Neuron (in vitro differentiated cells): ENCODE data around the gene TNIK.

ENCODE experiments used
- H2AFZ ChIP-seq: one replicate; pipeline ENCODE4 v1.6.1; 2013; ENCODE audit warnings: low read depth, mild to moderate bottlenecking, inconsistent platforms, low read length, moderate library complexity
- H3K27me3 ChIP-seq: one replicate; pipeline ENCODE4 v1.6.1; 2013; ENCODE audit warnings: low read length; ENCODE audit not compliant: insufficient read depth
- H3K36me3 ChIP-seq: one replicate; pipeline ENCODE4 v1.6.1; 2013; ENCODE audit warnings: low read length; ENCODE audit not compliant: insufficient read depth
- H3K4me1 ChIP-seq: one replicate; pipeline ENCODE4 v1.6.1; 2013; ENCODE audit warnings: low read length; ENCODE audit not compliant: insufficient read depth
- H3K4me3 ChIP-seq: 2 replicates; pipeline ENCODE4 v1.5.1; 2013; ENCODE audit warnings: mild to moderate bottlenecking, low read length, moderate library complexity
- H3K9me3 ChIP-seq: one replicate; pipeline ENCODE4 v1.6.1; 2013; ENCODE audit warnings: low read length

TNIK gene

DNA sequence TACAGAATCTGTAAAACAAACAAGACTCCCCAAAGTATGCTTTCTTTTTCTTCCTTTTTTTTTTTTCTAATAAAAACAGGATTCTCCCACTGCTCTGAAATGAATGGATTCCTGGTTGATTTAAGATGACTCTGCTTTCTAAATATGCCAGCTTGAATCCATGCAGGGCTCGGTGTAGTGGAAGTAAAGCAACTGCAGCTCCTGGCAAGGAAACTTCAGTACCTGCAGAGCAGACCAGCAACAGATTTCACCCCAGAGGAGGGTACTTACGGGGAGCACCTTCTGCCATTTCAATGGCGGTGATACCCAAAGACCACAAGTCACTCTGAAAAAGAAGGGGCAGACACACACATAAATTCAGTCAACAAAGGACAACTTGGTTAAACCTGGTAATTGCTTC, 283.1 kb downstream of the TNIK start:
- Histone ChIP-seq H3K4me3 (no peak overlapping the region), H2AFZ (no peak overlapping the region), H3K27me3 (no peaks in the 10 kb centered on the region), H3K36me3 (peaks cover 2% of the 10 kb centered on the region), H3K9me3 (no peaks in the 10 kb centered on the region), H3K4me1 (peaks cover 6% of the 10 kb centered on the region)

- Histone ChIP-seq H3K4me1 (peaks cover 6% of the 10 kb centered on the region), H3K36me3 (peaks cover 2% of the 10 kb centered on the region), H3K4me3 (no peak overlapping the region), H2AFZ (no peak overlapping the region), H3K27me3 (no peaks in the 10 kb centered on the region), H3K9me3 (no peaks in the 10 kb centered on the region)
These were observed 283.8 kb downstream of the TNIK start for GRCh38 chr3:171176244-171176933.

- no peak overlapping the region for H2AFZ ChIP-seq
- no peak overlapping the region for H3K4me3 ChIP-seq
These were observed 284.4 kb downstream of the TNIK start for GRCh38 chr3:171175741-171176234.

DNA sequence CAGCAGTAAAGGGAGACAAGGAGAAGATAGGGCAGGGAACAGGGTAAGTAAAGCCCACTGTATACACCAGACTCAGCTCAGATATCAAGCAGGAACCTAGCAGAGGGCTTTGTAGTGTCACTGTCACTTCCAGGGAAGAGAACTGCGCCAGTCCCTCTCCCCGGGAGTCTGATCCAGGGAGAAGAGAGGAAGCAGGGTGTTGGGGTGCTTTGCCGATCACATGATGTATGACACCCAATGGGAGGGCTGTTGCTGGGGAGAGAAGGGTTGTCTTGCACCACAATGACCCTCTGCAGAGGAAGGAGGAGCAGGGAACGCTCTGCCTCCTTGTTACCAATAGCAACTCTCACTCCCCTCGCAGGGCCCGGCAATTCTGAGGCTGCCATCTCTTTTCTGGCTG, 286.5 kb downstream of the TNIK start:
- H3K36me3 ChIP-seq: peaks cover 2% of the 10 kb centered on the region
- no peak overlapping the region for H2AFZ ChIP-seq
- H3K4me3 ChIP-seq: no peak overlapping the region
- H3K4me1 ChIP-seq: peaks cover 6% of the 10 kb centered on the region
- H3K9me3 ChIP-seq: no peaks in the 10 kb centered on the region
- no peaks in the 10 kb centered on the region for H3K27me3 ChIP-seq

More at GRCh38 chr3:171175741-171176234, 284.4 kb downstream of the TNIK start:
- H3K27me3 ChIP-seq: no peaks in the 10 kb centered on the region
- no peaks in the 10 kb centered on the region for H3K9me3 ChIP-seq
- peaks cover 6% of the 10 kb centered on the region for H3K4me1 ChIP-seq
- H3K36me3 ChIP-seq: peaks cover 2% of the 10 kb centered on the region

GRCh38 chr3:171172070-171172469, 288.1 kb downstream of the TNIK start:
- no peak overlapping the region for H2AFZ ChIP-seq
- no peaks in the 10 kb centered on the region for H3K9me3 ChIP-seq
- no peaks in the 10 kb centered on the region for H3K27me3 ChIP-seq
- no peak overlapping the region for H3K4me3 ChIP-seq
- H3K36me3 ChIP-seq: peaks cover 2% of the 10 kb centered on the region
- H3K4me1 ChIP-seq: peaks cover 11% of the 10 kb centered on the region

DNA sequence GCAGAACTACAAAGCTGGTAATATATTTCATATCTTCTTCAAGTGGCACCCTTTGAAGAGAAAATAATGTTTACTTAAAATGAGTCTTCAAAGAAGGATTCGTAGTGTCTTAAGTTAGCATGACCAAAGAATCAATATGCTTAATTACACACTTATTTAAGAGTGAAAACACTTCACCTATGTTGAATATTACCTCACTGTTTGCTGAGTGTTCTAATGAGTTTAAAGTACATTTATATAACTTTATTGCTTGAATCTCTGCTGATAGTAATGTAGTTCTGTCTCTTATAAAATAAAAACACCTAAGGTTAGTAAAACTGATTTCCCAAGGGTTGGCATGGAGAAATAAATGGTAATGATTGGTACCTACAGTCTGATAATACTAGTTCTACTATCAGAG, 290.3 kb downstream of the TNIK start:
- Histone ChIP-seq H3K27me3 (no peaks in the 10 kb centered on the region), H3K36me3 (peaks cover 2% of the 10 kb centered on the region), H2AFZ (no peak overlapping the region), H3K4me1 (peaks cover 28% of the 10 kb centered on the region), H3K4me3 (no peak overlapping the region), H3K9me3 (no peaks in the 10 kb centered on the region)

- H3K27me3 ChIP-seq: no peaks in the 10 kb centered on the region
- H3K36me3 ChIP-seq: peaks cover 2% of the 10 kb centered on the region
- H3K4me1 ChIP-seq: peaks cover 28% of the 10 kb centered on the region
- H3K4me3 ChIP-seq: no peak overlapping the region
- no peaks in the 10 kb centered on the region for H3K9me3 ChIP-seq
- H2AFZ ChIP-seq: no peak overlapping the region
These were observed 290.8 kb downstream of the TNIK start for GRCh38 chr3:171169443-171169842.

- Histone ChIP-seq H2AFZ (no peak overlapping the region), H3K9me3 (no peaks in the 10 kb centered on the region), H3K4me1 (peaks cover 22% of the 10 kb centered on the region), H3K4me3 (no peak overlapping the region), H3K27me3 (no peaks in the 10 kb centered on the region), H3K36me3 (peaks cover 2% of the 10 kb centered on the region)
These were observed 291.7 kb downstream of the TNIK start for GRCh38 chr3:171168551-171168950.

DNA sequence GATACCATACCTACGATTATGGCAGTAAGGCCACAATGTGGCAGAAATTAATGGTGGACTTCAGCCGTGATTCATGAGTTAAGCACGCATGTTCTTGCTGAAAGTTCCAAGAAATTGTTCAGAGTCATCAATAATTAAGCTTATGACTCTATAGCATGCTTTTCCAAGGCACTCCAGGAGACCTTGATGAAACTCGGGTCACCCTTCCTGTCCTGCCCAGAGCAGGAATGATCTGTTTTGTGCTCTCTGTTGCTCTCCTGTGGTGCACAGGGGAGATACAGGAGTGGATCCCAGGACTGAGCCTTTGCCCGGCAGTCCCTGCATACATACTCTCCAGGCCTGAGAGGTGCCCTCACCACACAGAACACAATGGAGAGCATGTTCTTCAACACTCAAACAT, 292.1 kb downstream of the TNIK start:
- Histone ChIP-seq H3K4me1 (peaks cover 22% of the 10 kb centered on the region), H3K9me3 (peaks cover 3% of the 10 kb centered on the region), H3K27me3 (no peaks in the 10 kb centered on the region), H3K36me3 (peaks cover 3% of the 10 kb centered on the region), H3K4me3 (no peak overlapping the region), H2AFZ (no peak overlapping the region)

DNA sequence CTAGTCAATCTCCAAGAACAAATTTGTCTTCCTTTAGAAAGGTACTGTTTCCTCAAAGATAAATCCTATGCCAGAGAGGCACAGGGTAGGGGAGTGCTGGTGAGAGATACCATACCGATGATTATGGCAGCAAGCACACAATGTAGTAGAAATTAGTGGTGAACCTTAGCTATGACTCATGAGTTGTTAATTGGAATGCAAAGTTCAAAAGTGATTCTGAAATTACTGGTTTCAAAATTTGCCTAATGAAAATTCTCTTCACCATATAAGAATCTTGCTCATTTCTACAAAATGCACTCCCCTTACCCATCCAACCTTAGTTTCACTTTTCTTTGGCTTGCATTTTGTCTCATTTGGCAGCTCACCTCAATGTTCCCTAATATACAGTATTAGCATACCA, 294.2 kb downstream of the TNIK start:
- Histone ChIP-seq H3K27me3 (no peaks in the 10 kb centered on the region), H3K36me3 (peaks cover 4% of the 10 kb centered on the region), H3K4me1 (peaks cover 22% of the 10 kb centered on the region), H2AFZ (no peak overlapping the region), H3K4me3 (no peak overlapping the region), H3K9me3 (peaks cover 7% of the 10 kb centered on the region)

DNA sequence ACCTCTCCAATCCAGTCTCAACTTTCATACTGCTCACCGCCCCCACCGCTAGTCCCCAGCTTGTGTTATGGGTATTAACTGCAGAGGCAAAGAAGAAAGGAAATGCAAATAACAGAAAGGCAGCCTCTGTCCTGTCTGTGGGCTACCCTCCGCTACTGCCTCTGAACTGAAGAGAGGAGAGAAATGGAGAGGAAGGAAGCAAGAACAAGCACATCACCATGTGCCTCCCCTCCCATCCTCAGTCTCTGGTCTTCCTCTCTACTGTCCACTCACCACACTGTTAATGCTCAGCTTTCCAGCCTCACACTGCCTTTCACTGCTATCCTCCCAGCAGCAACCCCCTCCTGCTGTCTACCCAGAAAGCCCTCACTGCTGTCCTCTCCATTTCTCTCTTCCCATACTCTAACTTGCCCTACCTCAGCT, 294.7 kb downstream of the TNIK start:
- H3K4me3 ChIP-seq: no peak overlapping the region

GRCh38 chr3:171164067-171164465, 296.1 kb downstream of the TNIK start:
- Histone ChIP-seq H3K4me3 (no peak overlapping the region), H3K9me3 (peaks cover 7% of the 10 kb centered on the region), H3K27me3 (no peaks in the 10 kb centered on the region), H3K36me3 (peaks cover 15% of the 10 kb centered on the region), H2AFZ (no peak overlapping the region), H3K4me1 (peaks cover 24% of the 10 kb centered on the region)

More for the DNA sequence above, 294.7 kb downstream of the TNIK start:
- Histone ChIP-seq H3K4me1 (peaks cover 22% of the 10 kb centered on the region), H2AFZ (no peak overlapping the region), H3K27me3 (no peaks in the 10 kb centered on the region), H3K9me3 (peaks cover 7% of the 10 kb centered on the region), H3K36me3 (peaks cover 5% of the 10 kb centered on the region)

GRCh38 chr3:171163101-171164066, 296.8 kb downstream of the TNIK start:
- H3K36me3 ChIP-seq: peaks cover 17% of the 10 kb centered on the region
- no peak overlapping the region for H3K4me3 ChIP-seq

More at GRCh38 chr3:171163101-171164066, 296.8 kb downstream of the TNIK start:
- no peak overlapping the region for H2AFZ ChIP-seq
- peaks cover 27% of the 10 kb centered on the region for H3K4me1 ChIP-seq
- H3K9me3 ChIP-seq: peaks cover 7% of the 10 kb centered on the region
- H3K27me3 ChIP-seq: no peaks in the 10 kb centered on the region
